ENCODE measurements around the gene RASGEF1B. TPM values are rescaled to one million over a fixed set of nuclear protein-coding genes. Genes with fewer than 3 reads are reported as not detected.

The RASGEF1B gene
- total RNA-seq, 4 donors from 2014 or later, result 35.0 to 56.7 (median 50.2) TPM

- no peak for DNase-seq (ENCODE audit: low spot score)
- ATAC-seq (ENCODE audit: low FRiP score), result no peak
- TF ChIP-seq CTCF (IDR thresholded peaks at IDR 0.05), result no peak
Measured at GRCh38 chr4:81512001-81512756, 40.5 kb upstream of the RASGEF1B start.

GRCh38 chr4:81510643-81511178 is 39.0 kb upstream of the RASGEF1B start:
- ATAC-seq (ENCODE audit: low FRiP score), result no peak
- TF ChIP-seq CTCF (IDR thresholded peaks at IDR 0.05), result no peak

GRCh38 chr4:81509822-81510221 is 38.1 kb upstream of the RASGEF1B start:
- DNase-seq (ENCODE audit: low spot score) (no peak), ATAC-seq (ENCODE audit: low FRiP score) (no peak)
- no peak for TF ChIP-seq CTCF (IDR thresholded peaks at IDR 0.05)

More at GRCh38 chr4:81510643-81511178, 39.0 kb upstream of the RASGEF1B start:
- no peak for DNase-seq (ENCODE audit: low spot score)

GRCh38 chr4:81509191-81509590 is 37.5 kb upstream of the RASGEF1B start:
- no peak for DNase-seq (ENCODE audit: low spot score)
- TF ChIP-seq CTCF (IDR thresholded peaks at IDR 0.05), result no peak
- no peak for ATAC-seq (ENCODE audit: low FRiP score)

- ATAC-seq (ENCODE audit: low FRiP score), result no peak
- TF ChIP-seq CTCF (IDR thresholded peaks at IDR 0.05), result no peak
- DNase-seq (ENCODE audit: low spot score), result no peak
Measured at GRCh38 chr4:81508411-81509185, 36.9 kb upstream of the RASGEF1B start.

GRCh38 chr4:81507530-81507929 is 35.8 kb upstream of the RASGEF1B start:
- DNase-seq (ENCODE audit: low spot score), result no peak
- no peak for TF ChIP-seq CTCF (IDR thresholded peaks at IDR 0.05)
- no peak for ATAC-seq (ENCODE audit: low FRiP score)
